ENCODE measurements around the gene BAD. TPM values are rescaled to one million over a fixed set of nuclear protein-coding genes. Genes with fewer than 3 reads are reported as not detected.

Gene BAD
- total RNA-seq, 4 donors from 2014 or later, result 93.9 to 154 (median 139) TPM

DNA sequence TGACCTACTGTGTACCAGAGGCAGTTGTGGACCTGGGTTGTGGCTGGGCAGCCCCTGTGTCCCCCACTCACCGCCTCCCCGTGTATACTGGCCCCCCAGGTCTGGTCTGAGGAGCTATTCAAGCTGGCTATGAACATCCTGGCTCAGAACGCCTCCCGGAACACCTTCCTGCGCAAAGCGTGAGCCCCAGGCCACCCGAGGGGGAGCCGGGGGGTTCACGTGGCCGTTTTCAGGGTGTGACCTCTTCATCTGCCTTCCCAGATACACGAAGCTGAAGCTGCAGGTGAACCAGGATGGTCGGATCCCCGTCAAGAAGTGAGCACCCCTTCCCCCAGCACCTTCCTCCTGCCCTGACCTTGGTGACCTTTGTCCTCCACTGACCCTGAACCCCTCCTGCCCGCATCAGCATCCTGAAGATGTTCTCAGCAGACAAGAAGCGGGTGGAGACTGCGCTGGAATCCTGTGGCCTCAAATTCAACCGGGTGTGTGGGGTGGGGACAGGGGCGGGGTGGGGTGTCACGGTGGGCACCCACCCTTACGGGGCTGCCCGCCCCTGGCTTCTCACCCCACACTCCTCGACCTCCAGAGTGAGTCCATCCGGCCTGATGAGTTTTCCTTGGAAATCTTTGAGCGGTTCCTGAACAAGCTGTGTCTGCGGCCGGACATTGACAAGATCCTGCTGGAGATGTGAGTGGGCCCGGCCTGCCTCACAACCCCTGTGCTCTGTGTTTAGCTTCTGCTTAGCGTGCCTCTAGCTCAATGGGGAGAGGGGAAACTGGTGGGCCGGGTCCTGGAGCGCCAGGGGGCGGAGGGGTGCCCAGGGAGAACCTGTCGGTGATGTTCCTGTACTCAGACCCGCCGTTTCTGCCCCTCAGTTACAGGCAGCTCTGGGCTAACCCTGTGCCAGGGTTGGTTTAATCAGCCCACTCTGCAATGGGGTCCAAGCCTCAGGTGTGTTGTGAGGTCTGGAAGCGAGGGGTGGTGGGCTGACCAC lies 29.0 kb downstream of the BAD start:
- TF ChIP-seq POLR2AphosphoS5 (IDR thresholded peaks at IDR 0.05) (no peak), CTCF (IDR thresholded peaks at IDR 0.05) (no peak), POLR2A (IDR thresholded peaks at IDR 0.05) (no peak), EP300 (IDR thresholded peaks at IDR 0.05; ENCODE audit: low read depth) (no peak)
- 88% methylated on average over 33 of the region's 35 CpGs; no CpG with 5 or more reads in 1 of the 2 donors for WGBS, 2 donors (ENCODE audit: low coverage in 1 of 2)
- intact Hi-C loops (cut with DNase I; ENCODE audit: low total_unique reads) (no loop called here), in situ Hi-C loops (cut with MboI; ENCODE audit: low pct_ligation_motif_present in 1 of 4, low pct_unique_long_range_greater_than_20kb in 1 of 4, low sequenced_read_pairs in 3 of 4) (no loop called here)
- H3K27me3 ChIP-seq, result no peaks in the 10 kb centered on the region
- H3K4me3 ChIP-seq, result no peak overlapping the region
- DNase-seq, result no peak
- H3K27ac ChIP-seq, result no peak overlapping the region
- no peaks in the 10 kb centered on the region for H3K9me3 ChIP-seq
- H3K4me1 ChIP-seq, result peaks cover 15 to 36% (median 22%) of the 10 kb centered on the region in 4 donors
- peaks cover 0 to 29% (median 0%) of the 10 kb centered on the region in 4 donors for H3K36me3 ChIP-seq

DNA sequence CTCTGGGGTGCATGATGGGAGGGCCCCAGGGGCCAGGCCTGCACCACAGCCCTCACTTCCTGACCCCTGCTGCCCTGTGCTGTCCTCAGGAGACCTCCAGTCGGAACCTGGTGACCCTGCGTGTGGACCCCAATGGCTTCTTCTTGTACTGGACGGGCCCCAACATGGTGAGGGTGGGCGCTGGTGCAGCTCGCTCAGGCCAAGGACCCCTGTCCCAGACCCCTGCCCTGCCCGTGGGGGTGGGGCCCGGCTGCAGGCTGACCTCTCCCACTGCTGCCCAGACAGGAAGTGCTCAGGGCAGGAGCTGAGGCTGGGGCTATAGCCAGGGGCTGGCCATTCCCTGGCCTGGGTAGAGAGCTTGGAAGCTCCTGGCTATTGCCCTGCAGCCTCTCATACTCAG lies 30.1 kb downstream of the BAD start:
- H3K4me1 ChIP-seq, result peaks cover 15 to 36% (median 23%) of the 10 kb centered on the region in 4 donors
- 86% methylated on average over 7 of the region's 7 CpGs; no CpG with 5 or more reads in 1 of the 2 donors for WGBS, 2 donors (ENCODE audit: low coverage in 1 of 2)
- no peak overlapping the region for H3K27ac ChIP-seq
- no peak for DNase-seq
- no peaks in the 10 kb centered on the region for H3K9me3 ChIP-seq
- intact Hi-C loops (cut with DNase I; ENCODE audit: low total_unique reads) (loop anchor here (5.0 kb wide), 1 partner anchor 48 kb away; the partner anchor contains the start of gene CATSPERZ), in situ Hi-C loops (cut with MboI; ENCODE audit: low pct_ligation_motif_present in 1 of 4, low pct_unique_long_range_greater_than_20kb in 1 of 4, low sequenced_read_pairs in 3 of 4) (no loop called here)
- no peak overlapping the region for H3K4me3 ChIP-seq
- H3K36me3 ChIP-seq, result peaks cover 0 to 29% (median 0%) of the 10 kb centered on the region in 4 donors
- TF ChIP-seq POLR2AphosphoS5 (IDR thresholded peaks at IDR 0.05) (no peak), EP300 (IDR thresholded peaks at IDR 0.05; ENCODE audit: low read depth) (no peak), CTCF (IDR thresholded peaks at IDR 0.05) (no peak)
- no peaks in the 10 kb centered on the region for H3K27me3 ChIP-seq

GRCh38 chr11:64253481-64253880 lies 31.0 kb downstream of the BAD start:
- peak overlapping the region in 1 of 4 donors; percentile 84 for H3K27ac ChIP-seq
- in situ Hi-C loops (cut with MboI; ENCODE audit: low pct_ligation_motif_present in 1 of 4, low pct_unique_long_range_greater_than_20kb in 1 of 4, low sequenced_read_pairs in 3 of 4), result no loop called here
- peak; percentile 19 for DNase-seq
- no peak overlapping the region for H3K4me3 ChIP-seq
- H3K4me1 ChIP-seq, result peaks cover 15 to 36% (median 23%) of the 10 kb centered on the region in 4 donors
- WGBS, 2 donors (ENCODE audit: low coverage in 1 of 2), result 66% methylated on average over 5 of the region's 5 CpGs; no CpG with 5 or more reads in 1 of the 2 donors
- H3K9me3 ChIP-seq, result no peaks in the 10 kb centered on the region
- H3K36me3 ChIP-seq, result peaks cover 0 to 21% (median 0%) of the 10 kb centered on the region in 4 donors
- TF ChIP-seq EP300 (IDR thresholded peaks at IDR 0.05; ENCODE audit: low read depth) (no peak), POLR2A (IDR thresholded peaks at IDR 0.05) (no peak), CTCF (IDR thresholded peaks at IDR 0.05) (no peak), POLR2AphosphoS5 (IDR thresholded peaks at IDR 0.05) (no peak)
- no peaks in the 10 kb centered on the region for H3K27me3 ChIP-seq
- intact Hi-C loops (cut with DNase I; ENCODE audit: low total_unique reads), result loop anchor here (5.0 kb wide), 1 partner anchor 49 kb away; the partner anchor contains the start of gene CATSPERZ

DNA sequence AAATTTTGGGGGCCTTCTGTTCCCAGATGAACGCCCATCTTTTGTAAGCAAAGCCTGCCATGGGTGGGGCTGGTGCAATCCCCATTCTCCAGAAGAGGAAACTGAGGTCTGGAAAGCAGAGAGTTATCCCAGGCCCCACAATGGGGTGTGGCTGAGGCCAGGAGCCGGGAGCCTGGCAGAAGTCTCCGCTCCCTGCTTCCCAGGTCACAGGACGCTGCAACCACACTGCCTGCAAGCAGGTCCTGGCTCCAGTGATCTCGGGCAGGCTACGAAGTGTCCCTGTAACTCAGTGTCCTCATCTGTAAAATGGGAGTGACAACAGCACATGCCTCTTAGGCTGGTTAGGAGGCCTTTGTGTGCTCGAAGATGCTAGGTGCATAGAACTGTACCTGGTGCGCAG lies 31.4 kb downstream of the BAD start:
- in situ Hi-C loops (cut with MboI; ENCODE audit: low pct_ligation_motif_present in 1 of 4, low pct_unique_long_range_greater_than_20kb in 1 of 4, low sequenced_read_pairs in 3 of 4), result no loop called here
- H3K4me1 ChIP-seq, result peaks cover 15 to 37% (median 23%) of the 10 kb centered on the region in 4 donors
- peak overlapping the region; percentile 84 to 91 (median 88) for H3K27ac ChIP-seq
- intact Hi-C loops (cut with DNase I; ENCODE audit: low total_unique reads), result loop anchor here (5.0 kb wide), 1 partner anchor 49 kb away; the partner anchor contains the start of gene CATSPERZ
- H3K4me3 ChIP-seq, result peak overlapping the region in 2 of 4 donors; percentile 65 to 86
- H3K9me3 ChIP-seq, result no peaks in the 10 kb centered on the region
- H3K27me3 ChIP-seq, result no peaks in the 10 kb centered on the region
- peaks cover 0 to 20% (median 0%) of the 10 kb centered on the region in 4 donors for H3K36me3 ChIP-seq
- 72% methylated on average over 8 of the region's 8 CpGs; no CpG with 5 or more reads in 1 of the 2 donors for WGBS, 2 donors (ENCODE audit: low coverage in 1 of 2)
- TF ChIP-seq EP300 (IDR thresholded peaks at IDR 0.05; ENCODE audit: low read depth), result no peak
- no peak for TF ChIP-seq CTCF (IDR thresholded peaks at IDR 0.05)
- no peak for TF ChIP-seq POLR2AphosphoS5 (IDR thresholded peaks at IDR 0.05)
- TF ChIP-seq POLR2A (IDR thresholded peaks at IDR 0.05), result no peak
- no peak for DNase-seq

All from transverse colon (tissue), 4 donors.